KMS-11 (cell line): ENCODE measurements around the gene DPF1.

Experiments used
- H2AFZ ChIP-seq: fragments of 200-600 bp; sonication (generic); 2 replicates; pipeline ENCODE4 v1.6.1; 2016; ENCODE audit warnings: antibody characterized with exemption, mixed run types, low read depth
- H3K27ac ChIP-seq: fragments of 200-600 bp; sonication (generic); 2 replicates; pipeline ENCODE4 v1.6.1; 2016; ENCODE audit warnings: mild to moderate bottlenecking, mixed run types
- H3K27me3 ChIP-seq: fragments of 200-600 bp; sonication (generic); 2 replicates; pipeline ENCODE4 v1.6.1; 2017; ENCODE audit warnings: mild to moderate bottlenecking, low read depth, mixed run types, moderate library complexity; ENCODE audit not compliant: insufficient read depth
- H3K36me3 ChIP-seq: fragments of 200-600 bp; sonication (generic); 2 replicates; pipeline ENCODE4 v1.6.1; 2017; ENCODE audit warnings: mild to moderate bottlenecking, mixed run types; ENCODE audit not compliant: insufficient read depth
- H3K4me1 ChIP-seq: fragments of 200-600 bp; sonication (generic); 2 replicates; pipeline ENCODE4 v1.6.1; 2016; ENCODE audit warnings: mild to moderate bottlenecking, low read depth, mixed run types; ENCODE audit not compliant: poor library complexity, severe bottlenecking
- H3K4me2 ChIP-seq: fragments of 200-600 bp; sonication (generic); 2 replicates; pipeline ENCODE4 v1.7.0; 2016; ENCODE audit warnings: mild to moderate bottlenecking, mixed run types
- H3K4me3 ChIP-seq: fragments of 200-600 bp; sonication (generic); IDR thresholded peaks from 2 replicates; pipeline ENCODE4 v1.6.1; 2017; ENCODE audit warnings: low read depth, low read length, mixed read lengths; ENCODE audit not compliant: insufficient read depth
- H3K79me2 ChIP-seq: fragments of 200-600 bp; sonication (generic); 2 replicates; pipeline ENCODE4 v1.6.1; 2016; ENCODE audit warnings: low read depth, mixed run types; ENCODE audit not compliant: insufficient read depth
- H3K9ac ChIP-seq: fragments of 200-600 bp; sonication (generic); 2 replicates; pipeline ENCODE4 v1.6.1; 2016; ENCODE audit warnings: mild to moderate bottlenecking, mixed run types
- H4K20me1 ChIP-seq: fragments of 200-600 bp; sonication (generic); 2 replicates; pipeline ENCODE4 v1.6.1; 2016; ENCODE audit warnings: mild to moderate bottlenecking, mixed run types; ENCODE audit not compliant: insufficient read depth
- CTCF ChIP-seq: fragments of 200-600 bp; sonication (generic); conservative IDR thresholded peaks from 2 replicates; pipeline ENCODE4 v1.6.1; 2017; ENCODE audit warnings: low read depth, mild to moderate bottlenecking, antibody characterized with exemption, low read length, moderate library complexity, mixed read lengths

Gene DPF1

GRCh38 chr19:38224014-38224862 is at the start of gene DPF1:
Gene DPF1 (minus strand): TSS chr19:38224222. CDS start chr19:38224142, 80 bp downstream.
- no peak within 1 kb of the TSS for H3K9ac ChIP-seq
- H3K27ac ChIP-seq: no peak within 1 kb of the TSS

GRCh38 chr19:38273499-38273898 is 49.5 kb upstream of the DPF1 start:
- no peak overlapping the region for H3K4me3 ChIP-seq
- no peaks in the 10 kb centered on the region for H3K4me1 ChIP-seq
- no peak for TF ChIP-seq CTCF
- no peaks in the 10 kb centered on the region for H3K79me2 ChIP-seq
- no peaks in the 10 kb centered on the region for H4K20me1 ChIP-seq
- H3K27me3 ChIP-seq: peaks cover 4% of the 10 kb centered on the region; the same call in 1 of the 2 replicates
- no peak overlapping the region for H3K27ac ChIP-seq
- H3K36me3 ChIP-seq: no peaks in the 10 kb centered on the region
- no peak overlapping the region for H3K4me2 ChIP-seq
- no peak overlapping the region for H2AFZ ChIP-seq
- no peak overlapping the region for H3K9ac ChIP-seq

More at GRCh38 chr19:38224014-38224862, at the start of gene DPF1:
- Histone ChIP-seq H2AFZ (peak within 1 kb of the TSS; percentile 49; the same call in 1 of the 2 replicates), H3K79me2 (no peaks in the 10 kb centered on the region), H4K20me1 (no peaks in the 10 kb centered on the region), H3K27me3 (peaks cover 13% of the 10 kb centered on the region; the same call in 1 of the 2 replicates), H3K4me3 (no peak within 1 kb of the TSS), H3K4me1 (no peaks in the 10 kb centered on the region), H3K36me3 (no peaks in the 10 kb centered on the region), H3K4me2 (peak within 1 kb of the TSS; percentile 42; the same call in 1 of the 2 replicates)
- no peak; the same call in 1 of the 2 replicates for TF ChIP-seq CTCF

- no peak overlapping the region for H2AFZ ChIP-seq
These were observed 46.7 kb upstream of the DPF1 start for GRCh38 chr19:38270587-38271167.

GRCh38 chr19:38268539-38268938 is 44.5 kb upstream of the DPF1 start:
- H3K4me3 ChIP-seq: no peak overlapping the region
- no peaks in the 10 kb centered on the region for H4K20me1 ChIP-seq
- no peak overlapping the region for H3K27ac ChIP-seq
- H3K9ac ChIP-seq: no peak overlapping the region
- no peak for TF ChIP-seq CTCF
- no peak overlapping the region for H3K4me2 ChIP-seq
- no peak overlapping the region for H2AFZ ChIP-seq
- no peaks in the 10 kb centered on the region for H3K4me1 ChIP-seq
- H3K79me2 ChIP-seq: no peaks in the 10 kb centered on the region
- peaks cover 4% of the 10 kb centered on the region; the same call in 1 of the 2 replicates for H3K27me3 ChIP-seq
- H3K36me3 ChIP-seq: no peaks in the 10 kb centered on the region

More at GRCh38 chr19:38270587-38271167, 46.7 kb upstream of the DPF1 start:
- no peak overlapping the region for H3K9ac ChIP-seq
- no peaks in the 10 kb centered on the region for H3K4me1 ChIP-seq
- no peak overlapping the region for H3K4me3 ChIP-seq
- peaks cover 4% of the 10 kb centered on the region; the same call in 1 of the 2 replicates for H3K27me3 ChIP-seq
- H3K27ac ChIP-seq: no peak overlapping the region
- no peaks in the 10 kb centered on the region for H3K36me3 ChIP-seq
- TF ChIP-seq CTCF: no peak
- H4K20me1 ChIP-seq: no peaks in the 10 kb centered on the region
- H3K4me2 ChIP-seq: no peak overlapping the region
- no peaks in the 10 kb centered on the region for H3K79me2 ChIP-seq
